MM.1S (cell line): ENCODE measurements around the gene WNK2.

Experiments used
- DNase-seq: peaks from one replicate; pipeline ENCODE4 v3.0.0-alpha.2; 2015
- H2AFZ ChIP-seq: fragments of 300-600 bp; sonication (generic); 2 replicates; pipeline ENCODE4 v1.6.0; 2016; ENCODE audit warnings: antibody characterized with exemption, low read length
- H3F3A ChIP-seq: fragments of 300-600 bp; sonication (generic); 2 replicates; pipeline ENCODE4 v1.6.1; 2016; ENCODE audit warnings: mild to moderate bottlenecking, antibody characterized with exemption, low read length, moderate library complexity, mixed read lengths; ENCODE audit not compliant: insufficient read depth
- H3K27ac ChIP-seq: fragments of 300-600 bp; sonication (generic); 2 replicates; pipeline ENCODE4 v1.5.1; 2016; ENCODE audit warnings: mild to moderate bottlenecking, low read length
- H3K27me3 ChIP-seq: fragments of 300-600 bp; sonication (generic); replicated peaks from 2 replicates; pipeline ENCODE4 v1.6.0; 2016; ENCODE audit warnings: low read length; ENCODE audit not compliant: insufficient read depth
- H3K36me3 ChIP-seq: fragments of 300-600 bp; sonication (generic); replicated peaks from 2 replicates; pipeline ENCODE4 v1.6.1; 2016; ENCODE audit warnings: mild to moderate bottlenecking, low read length, mixed read lengths; ENCODE audit not compliant: insufficient read depth
- H3K4me1 ChIP-seq: fragments of 300-600 bp; sonication (generic); 2 replicates; pipeline ENCODE4 v1.6.1; 2016; ENCODE audit warnings: low read length, mixed read lengths
- H3K4me2 ChIP-seq: fragments of 300-600 bp; sonication (generic); 2 replicates; pipeline ENCODE4 v1.6.0; 2016; ENCODE audit warnings: low read depth, low read length
- H3K4me3 ChIP-seq: fragments of 300-600 bp; sonication (generic); 2 replicates; pipeline ENCODE4 v1.5.1; 2016; ENCODE audit warnings: low read length, mixed read lengths
- H3K79me2 ChIP-seq: fragments of 300-600 bp; sonication (generic); 2 replicates; pipeline ENCODE4 v1.6.1; 2016; ENCODE audit warnings: mixed run types, low read length, mixed read lengths
- H3K9ac ChIP-seq: fragments of 300-600 bp; sonication (generic); 2 replicates; pipeline ENCODE4 v1.6.1; 2016; ENCODE audit warnings: low read length, mixed read lengths
- H3K9me2 ChIP-seq: fragments of 300-600 bp; sonication (generic); replicated peaks from 2 replicates; pipeline ENCODE4 v1.6.1; 2016; ENCODE audit warnings: mild to moderate bottlenecking, low read length, mixed read lengths; ENCODE audit not compliant: insufficient read depth
- H3K9me3 ChIP-seq: fragments of 300-600 bp; sonication (generic); replicated peaks from 2 replicates; pipeline ENCODE4 v1.6.1; 2016; ENCODE audit warnings: mild to moderate bottlenecking, low read length, mixed read lengths; ENCODE audit not compliant: insufficient read depth
- H4K20me1 ChIP-seq: fragments of 300-600 bp; sonication (generic); 2 replicates; pipeline ENCODE4 v1.6.1; 2016; ENCODE audit warnings: mild to moderate bottlenecking, low read length, moderate library complexity, mixed read lengths; ENCODE audit not compliant: insufficient read depth
- CTCF ChIP-seq: fragments of 300-600 bp; sonication (generic); IDR thresholded peaks from 2 replicates; pipeline ENCODE4 v1.5.1; 2016; ENCODE audit warnings: antibody characterized with exemption, low read length, mixed read lengths
- EZH2 ChIP-seq: fragments of 300-600 bp; sonication (generic); optimal IDR thresholded peaks from 2 replicates; pipeline ENCODE3; 2017; ENCODE audit warnings: low read depth, mild to moderate bottlenecking, antibody characterized with exemption, low read length, mixed read lengths
- EZH2phosphoT487 ChIP-seq: fragments of 300-600 bp; sonication (generic); IDR thresholded peaks from 2 replicates; pipeline ENCODE4 v1.6.1; 2018; ENCODE audit warnings: antibody characterized with exemption, low read length

Gene WNK2

GRCh38 chr9:93258818-93259489, 75.0 kb downstream of the WNK2 start:
- Histone ChIP-seq H3K36me3 (no peaks in the 10 kb centered on the region), H3F3A (no peaks in the 10 kb centered on the region), H3K79me2 (no peaks in the 10 kb centered on the region), H3K4me1 (no peaks in the 10 kb centered on the region), H4K20me1 (no peaks in the 10 kb centered on the region), H3K9me3 (no peaks in the 10 kb centered on the region), H3K27ac (no peak overlapping the region), H3K4me3 (no peak overlapping the region), H3K9ac (no peak overlapping the region), H3K9me2 (no peaks in the 10 kb centered on the region), H2AFZ (no peak overlapping the region), H3K4me2 (no peak overlapping the region), H3K27me3 (no peaks in the 10 kb centered on the region)
- no peak for DNase-seq
- TF ChIP-seq CTCF = no peak
- no peak for TF ChIP-seq EZH2phosphoT487
- no peak for TF ChIP-seq EZH2

DNA sequence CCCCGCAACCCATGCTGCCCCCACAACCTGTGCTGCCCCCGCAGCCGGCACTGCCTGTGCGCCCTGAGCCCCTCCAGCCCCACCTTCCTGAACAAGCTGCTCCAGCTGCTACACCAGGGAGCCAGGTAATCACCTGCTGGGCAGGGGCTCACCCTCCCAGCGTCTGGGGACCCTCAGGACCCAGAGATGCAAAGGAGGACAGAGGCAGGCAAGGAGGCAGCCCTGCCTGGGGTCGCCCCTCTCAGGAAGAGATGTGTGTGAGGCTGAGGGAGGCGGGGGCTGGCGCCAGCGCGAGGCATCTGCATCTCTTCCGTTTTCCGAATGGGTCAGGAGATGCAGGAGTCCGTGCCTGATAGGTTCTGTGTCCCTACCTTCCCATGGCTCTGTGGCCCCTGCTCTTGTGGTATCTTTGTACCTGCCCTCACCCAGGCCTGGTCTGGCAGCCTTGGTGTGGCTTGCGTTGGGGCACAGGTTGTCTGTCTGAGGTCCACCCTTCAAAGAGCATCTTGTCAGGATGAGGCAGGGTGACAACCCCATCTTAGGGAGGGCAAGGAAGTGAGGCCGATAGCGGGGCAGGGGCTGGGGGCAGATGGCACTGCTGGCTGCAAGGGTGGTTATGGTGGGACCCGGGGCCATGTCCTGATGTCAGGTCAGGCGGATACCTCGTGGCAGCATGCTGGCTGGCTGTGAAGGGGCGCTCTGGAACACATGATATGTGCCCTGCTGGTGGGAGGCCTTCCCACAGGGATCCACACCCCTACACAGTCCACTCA, 75.7 kb downstream of the WNK2 start:
- Histone ChIP-seq H3K36me3 (no peaks in the 10 kb centered on the region), H3K9me2 (no peaks in the 10 kb centered on the region)
- no peak for TF ChIP-seq EZH2
- no peak for TF ChIP-seq CTCF
- TF ChIP-seq EZH2phosphoT487 = no peak

DNA sequence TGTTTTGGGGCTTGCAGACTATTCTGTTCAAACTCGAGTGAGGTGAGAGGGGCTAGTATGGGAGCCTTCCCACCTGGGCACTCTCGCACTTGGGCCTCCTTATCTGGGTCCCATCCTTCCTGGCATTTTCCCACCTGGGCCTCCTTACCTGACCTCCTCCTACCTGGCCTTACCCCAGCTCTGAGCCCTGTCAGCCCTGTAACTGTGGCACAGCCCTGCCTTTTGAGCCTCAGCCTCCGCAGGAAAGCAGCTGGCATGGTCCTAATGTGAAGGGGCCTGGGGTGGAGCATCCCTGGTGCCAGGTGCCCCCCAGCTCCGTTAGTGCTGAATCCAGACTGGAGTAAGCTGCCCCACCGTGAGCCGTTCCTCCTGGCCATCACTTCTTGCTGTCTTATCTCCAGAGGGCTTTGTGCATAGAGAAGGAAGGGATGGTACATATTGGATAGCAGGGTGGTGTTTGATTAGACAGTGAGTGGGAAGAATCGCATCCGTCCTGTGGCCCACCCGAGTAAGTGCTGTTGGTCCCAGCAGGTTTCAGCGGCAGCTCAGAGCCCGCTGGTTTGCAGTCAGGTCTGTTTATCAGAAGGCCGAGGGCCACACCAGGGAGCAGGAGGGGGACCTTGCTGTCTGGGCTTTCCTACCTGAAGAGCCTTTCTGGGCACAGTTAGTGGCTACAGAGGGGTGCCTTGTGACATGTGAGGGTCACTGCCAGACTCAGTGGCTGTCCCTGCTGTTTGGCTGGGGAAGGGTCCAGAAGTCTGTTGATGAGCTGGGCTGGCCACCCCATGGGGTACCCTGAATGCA, 76.5 kb downstream of the WNK2 start:
- H3K9me2 ChIP-seq = no peaks in the 10 kb centered on the region
- no peak overlapping the region for H3K27ac ChIP-seq
- H3K4me3 ChIP-seq = no peak overlapping the region
- no peaks in the 10 kb centered on the region for H3K27me3 ChIP-seq
- no peak overlapping the region for H3K9ac ChIP-seq
- TF ChIP-seq EZH2phosphoT487 = no peak
- no peak for TF ChIP-seq CTCF
- no peak for TF ChIP-seq EZH2
- H4K20me1 ChIP-seq = no peaks in the 10 kb centered on the region
- H2AFZ ChIP-seq = no peak overlapping the region
- H3F3A ChIP-seq = no peaks in the 10 kb centered on the region
- no peak for DNase-seq
- no peaks in the 10 kb centered on the region for H3K9me3 ChIP-seq
- no peak overlapping the region for H3K4me2 ChIP-seq
- peaks cover 3% of the 10 kb centered on the region for H3K4me1 ChIP-seq
- no peaks in the 10 kb centered on the region for H3K36me3 ChIP-seq
- no peaks in the 10 kb centered on the region for H3K79me2 ChIP-seq

More for the DNA sequence above, 75.7 kb downstream of the WNK2 start:
- Histone ChIP-seq H3K27ac (no peak overlapping the region), H2AFZ (no peak overlapping the region), H3K4me2 (no peak overlapping the region), H3K79me2 (no peaks in the 10 kb centered on the region), H3K9ac (no peak overlapping the region), H3F3A (no peaks in the 10 kb centered on the region), H3K4me3 (no peak overlapping the region), H3K27me3 (no peaks in the 10 kb centered on the region), H3K4me1 (no peaks in the 10 kb centered on the region), H4K20me1 (no peaks in the 10 kb centered on the region), H3K9me3 (no peaks in the 10 kb centered on the region)
- no peak for DNase-seq
